ENCODE data around the gene NEK9.

NEK9 gene

GRCh38 chr14:75088566-75089373 lies 38.1 kb downstream of the NEK9 start:
- Histone ChIP-seq H3K4me1 (ENCODE audit: control insufficient read depth, low read length) (no peaks in the 10 kb centered on the region), H3F3A (ENCODE audit: control insufficient read depth, insufficient read depth) (no peaks in the 10 kb centered on the region), H3K4me2 (ENCODE audit: low read length) (no peak overlapping the region), H3K27ac (ENCODE audit: low read depth, low read length) (no peak overlapping the region), H3K4me3 (ENCODE audit: low read length) (no peak overlapping the region), H3K36me3 (ENCODE audit: control insufficient read depth, low read length) (peaks cover 77% of the 10 kb centered on the region), H3K9me2 (replicated peaks; ENCODE audit: control insufficient read depth, low read length) (no peaks in the 10 kb centered on the region), H3K27me3 (ENCODE audit: control insufficient read depth, low read length) (no peaks in the 10 kb centered on the region), H4K20me1 (ENCODE audit: control insufficient read depth, insufficient read depth, low read depth, low read length) (peaks cover 6% of the 10 kb centered on the region; the same call in 1 of the 2 replicates), H3K79me2 (ENCODE audit: control insufficient read depth, low read length) (no peaks in the 10 kb centered on the region), H3K9me3 (ENCODE audit: control insufficient read depth, insufficient read depth, low read length) (no peaks in the 10 kb centered on the region)
- TF ChIP-seq CTCF (IDR thresholded peaks at IDR 0.05; ENCODE audit: low read depth, low read length, poor library complexity, severe bottlenecking), result peak; percentile 83
- no peak for TF ChIP-seq EZH2phosphoT487 (IDR thresholded peaks at IDR 0.05; ENCODE audit: borderline replicate concordance, low read length)

DNA sequence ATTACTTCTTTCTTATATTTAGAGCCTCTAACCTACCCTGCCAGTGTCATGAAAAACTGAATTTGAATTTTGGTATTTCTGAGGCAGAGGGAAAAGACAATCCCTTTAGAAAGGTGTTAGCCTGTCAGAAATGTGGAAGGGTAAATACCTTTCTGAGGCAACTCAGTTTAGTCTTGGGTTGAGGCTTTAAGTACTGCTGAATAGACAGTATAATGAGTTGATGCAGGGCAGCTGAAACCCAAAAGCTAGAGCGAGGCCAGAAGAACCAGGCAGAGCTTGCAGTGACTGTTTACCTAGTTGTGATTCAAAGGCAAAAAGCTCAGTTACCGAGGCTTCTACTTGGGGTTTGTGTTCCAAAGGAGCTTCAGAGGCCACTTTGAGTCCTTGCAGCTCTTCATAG lies 38.7 kb downstream of the NEK9 start:
- Histone ChIP-seq H3K4me2 (ENCODE audit: low read length) (no peak overlapping the region), H3K36me3 (ENCODE audit: control insufficient read depth, low read length) (peaks cover 80% of the 10 kb centered on the region)
- TF ChIP-seq CTCF (IDR thresholded peaks at IDR 0.05; ENCODE audit: low read depth, low read length, poor library complexity, severe bottlenecking), result no peak
- no peak for TF ChIP-seq EZH2phosphoT487 (IDR thresholded peaks at IDR 0.05; ENCODE audit: borderline replicate concordance, low read length)

GRCh38 chr14:75084513-75084912 lies 42.3 kb downstream of the NEK9 start:
- no peaks in the 10 kb centered on the region for H3K79me2 ChIP-seq (ENCODE audit: control insufficient read depth, low read length)
- no peaks in the 10 kb centered on the region for H3F3A ChIP-seq (ENCODE audit: control insufficient read depth, insufficient read depth)
- no peak overlapping the region for H3K4me3 ChIP-seq (ENCODE audit: low read length)
- peaks cover 76% of the 10 kb centered on the region for H3K36me3 ChIP-seq (ENCODE audit: control insufficient read depth, low read length)
- H3K4me1 ChIP-seq (ENCODE audit: control insufficient read depth, low read length), result no peaks in the 10 kb centered on the region
- no peak overlapping the region for H3K27ac ChIP-seq (ENCODE audit: low read depth, low read length)
- no peaks in the 10 kb centered on the region for H3K27me3 ChIP-seq (ENCODE audit: control insufficient read depth, low read length)
- H3K4me2 ChIP-seq (ENCODE audit: low read length), result no peak overlapping the region
- H3K9me3 ChIP-seq (ENCODE audit: control insufficient read depth, insufficient read depth, low read length), result no peaks in the 10 kb centered on the region
- TF ChIP-seq EZH2phosphoT487 (IDR thresholded peaks at IDR 0.05; ENCODE audit: borderline replicate concordance, low read length) (no peak), CTCF (IDR thresholded peaks at IDR 0.05; ENCODE audit: low read depth, low read length, poor library complexity, severe bottlenecking) (no peak)
- no peaks in the 10 kb centered on the region for H3K9me2 ChIP-seq (replicated peaks; ENCODE audit: control insufficient read depth, low read length)
- H4K20me1 ChIP-seq (ENCODE audit: control insufficient read depth, insufficient read depth, low read depth, low read length), result peaks cover 6% of the 10 kb centered on the region; the same call in 1 of the 2 replicates

More for the DNA sequence above, 38.7 kb downstream of the NEK9 start:
- H3K4me3 ChIP-seq (ENCODE audit: low read length), result no peak overlapping the region
- no peaks in the 10 kb centered on the region for H3K9me2 ChIP-seq (replicated peaks; ENCODE audit: control insufficient read depth, low read length)
- no peaks in the 10 kb centered on the region for H3K9me3 ChIP-seq (ENCODE audit: control insufficient read depth, insufficient read depth, low read length)
- no peaks in the 10 kb centered on the region for H3K4me1 ChIP-seq (ENCODE audit: control insufficient read depth, low read length)
- peaks cover 6% of the 10 kb centered on the region; the same call in 1 of the 2 replicates for H4K20me1 ChIP-seq (ENCODE audit: control insufficient read depth, insufficient read depth, low read depth, low read length)
- no peaks in the 10 kb centered on the region for H3K79me2 ChIP-seq (ENCODE audit: control insufficient read depth, low read length)
- H3K27me3 ChIP-seq (ENCODE audit: control insufficient read depth, low read length), result no peaks in the 10 kb centered on the region
- no peak overlapping the region for H3K27ac ChIP-seq (ENCODE audit: low read depth, low read length)
- H3F3A ChIP-seq (ENCODE audit: control insufficient read depth, insufficient read depth), result no peaks in the 10 kb centered on the region

Measured in DOHH2 (cell line).